IPS DF 6.9 (cell line): ENCODE data around the gene DUSP10.

Experiments used
- DNase-seq: peaks from one replicate; pipeline ENCODE4 v3.0.0-alpha.2; 2013; ENCODE audit warnings: low read depth, low spot score
- H3K27ac ChIP-seq: one replicate; pipeline ENCODE4 v1.5.1; 2013; ENCODE audit warnings: low read length, control low read depth
- H3K27me3 ChIP-seq: 2 replicates; pipeline ENCODE4 v1.6.1; 2013; ENCODE audit warnings: mild to moderate bottlenecking, low read length; ENCODE audit not compliant: control insufficient read depth, insufficient read depth
- H3K36me3 ChIP-seq: 2 replicates; pipeline ENCODE4 v1.6.1; 2013; ENCODE audit warnings: low read length; ENCODE audit not compliant: control insufficient read depth, insufficient read depth
- H3K4me1 ChIP-seq: 2 replicates; pipeline ENCODE4 v1.6.1; 2013; ENCODE audit warnings: low read length; ENCODE audit not compliant: control insufficient read depth, insufficient read depth
- H3K4me3 ChIP-seq: 2 replicates; pipeline ENCODE4 v1.5.1; 2013; ENCODE audit warnings: mild to moderate bottlenecking, low read length
- H3K9me3 ChIP-seq: 2 replicates; pipeline ENCODE4 v1.6.1; 2013; ENCODE audit warnings: low read length, inconsistent platforms; ENCODE audit not compliant: control insufficient read depth, insufficient read depth
- WGBS: extraction: QIAGEN DNeasy Blood & Tissue Kit; methylation state at CpG from one replicate; pipeline ENCODE4 v1.1.7; 2013; ENCODE audit warnings: mixed read lengths, missing lambda C conversion rate; ENCODE audit not compliant: insufficient read length, insufficient coverage; 5-methylcytosine and 5-hydroxymethylcytosine counted together

Gene DUSP10

GRCh38 chr1:221694109-221694508 lies 47.8 kb downstream of the DUSP10 start:
- Histone ChIP-seq H3K4me1 (no peaks in the 10 kb centered on the region), H3K36me3 (no peaks in the 10 kb centered on the region), H3K27me3 (no peaks in the 10 kb centered on the region)

DNA sequence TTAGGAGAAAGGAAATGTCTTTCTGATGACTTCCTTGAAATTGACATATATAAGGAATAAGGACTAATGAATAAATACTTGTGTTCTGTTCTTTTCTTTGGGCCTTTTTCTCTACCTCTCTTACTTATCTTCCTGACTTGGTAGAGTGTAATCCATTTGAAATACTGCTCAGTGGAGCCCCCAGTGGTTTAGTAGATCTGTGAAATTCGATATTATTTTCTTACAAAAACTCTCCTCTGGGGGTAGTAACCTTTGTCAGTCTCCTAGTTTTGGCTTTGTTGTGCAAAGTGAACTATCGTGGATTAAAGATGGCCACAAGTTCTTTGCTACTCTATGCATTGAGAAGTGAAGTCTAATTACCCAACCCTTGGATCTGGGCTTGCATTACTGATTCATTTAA lies 48.8 kb downstream of the DUSP10 start:
- H3K4me1 ChIP-seq: no peaks in the 10 kb centered on the region
- no peak overlapping the region for H3K4me3 ChIP-seq
- no peaks in the 10 kb centered on the region for H3K9me3 ChIP-seq
- WGBS: no CpG with 5 or more reads among the region's 2 CpGs
- H3K36me3 ChIP-seq: no peaks in the 10 kb centered on the region
- peak; percentile 16 for DNase-seq
- no peaks in the 10 kb centered on the region for H3K27me3 ChIP-seq
- H3K27ac ChIP-seq: no peak overlapping the region

More at GRCh38 chr1:221694109-221694508, 47.8 kb downstream of the DUSP10 start:
- Histone ChIP-seq H3K9me3 (no peaks in the 10 kb centered on the region), H3K4me3 (no peak overlapping the region), H3K27ac (no peak overlapping the region)
- DNase-seq: no peak

GRCh38 chr1:221692643-221693042 lies 49.2 kb downstream of the DUSP10 start:
- no peaks in the 10 kb centered on the region for H3K9me3 ChIP-seq
- H3K27me3 ChIP-seq: no peaks in the 10 kb centered on the region
- no CpG with 5 or more reads among the region's 2 CpGs for WGBS
- DNase-seq: no peak
- H3K4me3 ChIP-seq: no peak overlapping the region
- H3K27ac ChIP-seq: no peak overlapping the region
- H3K36me3 ChIP-seq: no peaks in the 10 kb centered on the region
- no peaks in the 10 kb centered on the region for H3K4me1 ChIP-seq

GRCh38 chr1:221691261-221691660 lies 50.6 kb downstream of the DUSP10 start:
- Histone ChIP-seq H3K4me1 (no peaks in the 10 kb centered on the region), H3K27ac (no peak overlapping the region)
- DNase-seq: no peak

GRCh38 chr1:221690858-221691257 lies 51.0 kb downstream of the DUSP10 start:
- H3K4me3 ChIP-seq: no peak overlapping the region
- no peaks in the 10 kb centered on the region for H3K4me1 ChIP-seq
- no peak overlapping the region for H3K27ac ChIP-seq
- H3K9me3 ChIP-seq: no peaks in the 10 kb centered on the region
- no peaks in the 10 kb centered on the region for H3K36me3 ChIP-seq
- no CpG with 5 or more reads among the region's 1 CpG for WGBS
- DNase-seq: no peak
- no peaks in the 10 kb centered on the region for H3K27me3 ChIP-seq

More at GRCh38 chr1:221691261-221691660, 50.6 kb downstream of the DUSP10 start:
- Histone ChIP-seq H3K27me3 (no peaks in the 10 kb centered on the region), H3K9me3 (no peaks in the 10 kb centered on the region), H3K4me3 (no peak overlapping the region), H3K36me3 (no peaks in the 10 kb centered on the region)

DNA sequence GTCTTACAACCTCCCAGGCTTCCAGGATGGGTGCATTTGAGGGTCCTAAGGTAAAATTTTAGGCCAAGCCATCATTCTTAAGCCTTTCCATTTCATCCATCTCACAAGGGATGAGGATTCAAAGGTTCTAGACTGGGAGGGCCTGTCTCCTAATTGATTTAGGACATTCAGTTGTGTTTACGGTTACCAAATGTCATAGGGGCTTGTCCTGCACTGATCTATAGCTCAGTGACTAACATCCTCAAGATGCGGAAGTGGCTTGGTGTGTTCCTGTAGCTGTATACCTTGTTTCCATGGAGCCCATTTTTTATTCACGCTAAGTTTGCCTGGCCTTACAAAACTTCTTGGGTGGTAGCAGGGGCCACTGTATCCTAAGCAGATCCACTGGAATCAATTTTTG lies 52.8 kb downstream of the DUSP10 start:
- Histone ChIP-seq H3K9me3 (no peaks in the 10 kb centered on the region), H3K4me3 (no peak overlapping the region), H3K27me3 (no peaks in the 10 kb centered on the region), H3K36me3 (no peaks in the 10 kb centered on the region), H3K4me1 (no peaks in the 10 kb centered on the region), H3K27ac (no peak overlapping the region)
- WGBS: no CpG with 5 or more reads among the region's 3 CpGs
- no peak for DNase-seq

- H3K4me1 ChIP-seq: no peaks in the 10 kb centered on the region
- no peaks in the 10 kb centered on the region for H3K27me3 ChIP-seq
- DNase-seq: no peak
- no peaks in the 10 kb centered on the region for H3K36me3 ChIP-seq
- no peak overlapping the region for H3K4me3 ChIP-seq
- WGBS: no CpG with 5 or more reads among the region's 1 CpG
- no peaks in the 10 kb centered on the region for H3K9me3 ChIP-seq
- no peak overlapping the region for H3K27ac ChIP-seq
Measured at GRCh38 chr1:221688488-221688843, 53.4 kb downstream of the DUSP10 start.

DNA sequence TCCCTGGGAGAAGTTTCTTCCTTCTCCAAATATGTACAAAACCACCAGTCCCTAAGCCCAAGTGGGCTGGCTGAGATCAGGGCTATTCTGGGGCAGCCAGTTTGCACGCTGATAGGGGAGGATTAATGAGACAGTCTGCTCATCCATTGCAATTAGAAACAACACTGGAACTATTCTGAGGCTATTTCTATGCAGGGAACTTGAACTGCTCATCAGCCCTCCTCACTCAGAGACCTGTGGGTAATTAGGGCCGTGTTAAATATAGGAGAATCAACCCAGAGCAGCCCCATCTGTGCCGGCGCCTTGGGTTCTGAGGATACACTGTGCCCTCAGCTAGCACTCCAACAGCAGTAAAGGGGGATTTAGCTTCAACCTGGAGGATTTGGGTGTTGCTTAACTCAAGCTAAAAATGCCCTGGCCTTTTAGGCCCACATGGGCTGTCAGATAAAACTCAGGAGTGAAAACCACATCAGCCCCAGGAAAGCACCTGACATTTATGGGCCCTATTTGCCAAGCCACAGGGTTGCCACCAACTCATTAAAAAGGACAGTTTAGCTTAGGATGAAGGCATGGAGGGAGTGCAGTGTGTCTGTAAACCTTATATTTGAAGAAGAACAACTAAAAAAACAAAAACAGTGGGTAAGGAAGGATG lies 53.9 kb downstream of the DUSP10 start:
- WGBS: no CpG with 5 or more reads among the region's 4 CpGs
- Histone ChIP-seq H3K36me3 (no peaks in the 10 kb centered on the region), H3K4me3 (no peak overlapping the region), H3K27ac (no peak overlapping the region), H3K9me3 (no peaks in the 10 kb centered on the region), H3K27me3 (no peaks in the 10 kb centered on the region), H3K4me1 (no peaks in the 10 kb centered on the region)
- DNase-seq: no peak

- no peaks in the 10 kb centered on the region for H3K9me3 ChIP-seq
- H3K27ac ChIP-seq: no peak overlapping the region
- H3K27me3 ChIP-seq: no peaks in the 10 kb centered on the region
- no peak for DNase-seq
- no peaks in the 10 kb centered on the region for H3K36me3 ChIP-seq
- no CpG with 5 or more reads among the region's 2 CpGs for WGBS
- no peaks in the 10 kb centered on the region for H3K4me1 ChIP-seq
- H3K4me3 ChIP-seq: no peak overlapping the region
Measured at GRCh38 chr1:221683681-221684080, 58.2 kb downstream of the DUSP10 start.

DNA sequence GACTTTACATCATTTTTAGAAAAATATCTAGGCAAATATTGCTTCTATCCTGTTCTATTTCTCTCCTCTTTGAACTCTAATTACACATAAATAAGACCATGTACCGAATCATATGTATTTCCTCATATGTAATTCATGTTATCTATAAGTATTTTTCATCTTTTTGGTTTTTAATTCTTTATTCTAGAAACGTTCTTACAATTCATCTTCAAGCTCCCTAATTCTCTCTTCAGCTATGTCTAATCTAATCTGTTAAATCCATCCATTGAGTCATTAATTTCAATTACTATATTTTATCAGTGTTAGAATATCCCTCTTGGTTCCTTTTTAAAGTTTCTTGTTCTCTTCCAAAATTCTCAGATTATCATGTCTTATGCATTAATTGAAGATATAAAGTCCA lies 61.8 kb downstream of the DUSP10 start:
- no peaks in the 10 kb centered on the region for H3K36me3 ChIP-seq
- DNase-seq: no peak
- H3K4me1 ChIP-seq: no peaks in the 10 kb centered on the region
- H3K9me3 ChIP-seq: no peaks in the 10 kb centered on the region
- no peak overlapping the region for H3K27ac ChIP-seq
- H3K4me3 ChIP-seq: no peak overlapping the region
- no CpG with 5 or more reads among the region's 2 CpGs for WGBS
- H3K27me3 ChIP-seq: no peaks in the 10 kb centered on the region

GRCh38 chr1:221678014-221678413 lies 63.9 kb downstream of the DUSP10 start:
- DNase-seq: no peak
- Histone ChIP-seq H3K36me3 (no peaks in the 10 kb centered on the region), H3K4me3 (no peak overlapping the region), H3K27me3 (no peaks in the 10 kb centered on the region), H3K9me3 (no peaks in the 10 kb centered on the region), H3K4me1 (no peaks in the 10 kb centered on the region), H3K27ac (no peak overlapping the region)
- WGBS: no CpG with 5 or more reads among the region's 1 CpG
